HT-29 (cell line): ENCODE measurements around the gene CYBRD1. TPM values are rescaled to one million over a fixed set of nuclear protein-coding genes. Genes with fewer than 3 reads are reported as not detected.
A peak's percentile ranks its signal among the peaks of the same experiment; 100 is the strongest.
"Not testable (repeated sequence)": the region's sequence is repeated elsewhere in the genome, so short reads cannot be mapped to it uniquely, and the experiment has no call there.

Experiments used
- DNase-seq: peaks from one replicate; pipeline ENCODE4 v3.0.0-alpha.2; 2015; ENCODE audit warnings: low spot score
- total RNA-seq: library from RNA; depleted of rRNA; stranded (reverse); fragments of >200 nt; shearing (Covaris generic); gene quantifications from 2 replicates; pipeline ENCODE4 v1.2.3, GENCODE V29; 2014; rRNA removed

The CYBRD1 gene
- total RNA-seq, result 0.64 and 1.1 TPM in 2 replicates

GRCh38 chr2:171522052-171522787, at the start of gene CYBRD1:
TSS of gene CYBRD1 (plus strand) at chr2:171522474. CDS start at chr2:171522546, 72 bp downstream.
- DNase-seq, result peak; percentile 9

- DNase-seq, result no peak
Measured at GRCh38 chr2:171475979-171476378, 46.3 kb upstream of the CYBRD1 start.

- peak; percentile 15 for DNase-seq
Measured at GRCh38 chr2:171478345-171478744, 43.9 kb upstream of the CYBRD1 start.

- DNase-seq, result peak; percentile 18
Measured at GRCh38 chr2:171479154-171479814, 43.0 kb upstream of the CYBRD1 start.

GRCh38 chr2:171480908-171481307, 41.4 kb upstream of the CYBRD1 start:
- no peak for DNase-seq

GRCh38 chr2:171482308-171482707, 40.0 kb upstream of the CYBRD1 start:
- no peak for DNase-seq

GRCh38 chr2:171482877-171483276, 39.4 kb upstream of the CYBRD1 start:
- no peak for DNase-seq

- no peak for DNase-seq
Measured at GRCh38 chr2:171483793-171484192, 38.5 kb upstream of the CYBRD1 start.

GRCh38 chr2:171485116-171485515, 37.2 kb upstream of the CYBRD1 start:
- DNase-seq, result no peak

- no peak for DNase-seq
Measured at GRCh38 chr2:171487201-171487600, 35.1 kb upstream of the CYBRD1 start.

GRCh38 chr2:171487803-171488259, 34.4 kb upstream of the CYBRD1 start:
- no peak for DNase-seq

GRCh38 chr2:171490577-171490976, 31.7 kb upstream of the CYBRD1 start:
- no peak for DNase-seq

GRCh38 chr2:171491292-171491691, 31.0 kb upstream of the CYBRD1 start:
- DNase-seq, result no peak

GRCh38 chr2:171492664-171493063, 29.6 kb upstream of the CYBRD1 start:
- DNase-seq, result no peak

GRCh38 chr2:171497664-171498063, 24.6 kb upstream of the CYBRD1 start:
- DNase-seq, result not testable (repeated sequence)

GRCh38 chr2:171505374-171505773, 16.9 kb upstream of the CYBRD1 start:
- DNase-seq, result no peak

- no peak for DNase-seq
Measured at GRCh38 chr2:171509945-171510731, 12.1 kb upstream of the CYBRD1 start.

GRCh38 chr2:171512014-171512413, 10.3 kb upstream of the CYBRD1 start:
- no peak for DNase-seq

GRCh38 chr2:171512683-171513195, 9.5 kb upstream of the CYBRD1 start:
- no peak for DNase-seq

GRCh38 chr2:171513719-171514160, 8.5 kb upstream of the CYBRD1 start:
- DNase-seq, result no peak

- no peak for DNase-seq
Measured at GRCh38 chr2:171514908-171515582, 7.2 kb upstream of the CYBRD1 start.
